Measurements from ENCODE around the gene LAPTM5. TPM values are rescaled to one million over a fixed set of nuclear protein-coding genes. Genes with fewer than 3 reads are reported as not detected.

Gene LAPTM5
- total RNA-seq, 4 donors from 2014 or later = 21.1 to 67.8 (median 43.1) TPM

- no peak for TF ChIP-seq POLR2A (IDR thresholded peaks at IDR 0.05)
- TF ChIP-seq EP300 (IDR thresholded peaks at IDR 0.05) = no peak
- no peak for TF ChIP-seq CTCF (IDR thresholded peaks at IDR 0.05)
- Histone ChIP-seq H3K9me3 (no peaks in the 10 kb centered on the region), H3K27ac (no peak overlapping the region), H3K4me1 (peaks cover 0 to 4% (median 0%) of the 10 kb centered on the region in 4 donors), H3K27me3 (no peaks in the 10 kb centered on the region), H3K4me3 (no peak overlapping the region), H3K36me3 (peaks cover 0 to 36% (median 0%) of the 10 kb centered on the region in 3 donors)
- WGBS, 2 donors = 88 to 90% methylated on average over 5 of the region's 5 CpGs
- DNase-seq (ENCODE audit: low spot score in 2 of 2) = no peak
Measured at GRCh38 chr1:30724655-30725421, 32.7 kb downstream of the LAPTM5 start.

- no peaks in the 10 kb centered on the region for H3K9me3 ChIP-seq
- TF ChIP-seq EP300 (IDR thresholded peaks at IDR 0.05) (no peak), CTCF (IDR thresholded peaks at IDR 0.05) (no peak), POLR2A (IDR thresholded peaks at IDR 0.05) (no peak)
- no peaks in the 10 kb centered on the region for H3K27me3 ChIP-seq
- no peak overlapping the region for H3K4me3 ChIP-seq
- no peak for DNase-seq (ENCODE audit: low spot score in 2 of 2)
- H3K36me3 ChIP-seq = peaks cover 0 to 36% (median 0%) of the 10 kb centered on the region in 3 donors
- H3K4me1 ChIP-seq = peaks cover 0 to 6% (median 2%) of the 10 kb centered on the region in 4 donors
- WGBS, 2 donors = 96 to 100% methylated on average over 2 of the region's 2 CpGs
- H3K27ac ChIP-seq = no peak overlapping the region
Measured at GRCh38 chr1:30724175-30724574, 33.4 kb downstream of the LAPTM5 start.

- DNase-seq (ENCODE audit: low spot score in 2 of 2) = no peak
- Histone ChIP-seq H3K4me1 (peaks cover 0 to 10% (median 2%) of the 10 kb centered on the region in 4 donors), H3K9me3 (no peaks in the 10 kb centered on the region), H3K27ac (no peak within 1 kb of the TSS), H3K4me3 (no peak within 1 kb of the TSS), H3K36me3 (peaks cover 0 to 36% (median 0%) of the 10 kb centered on the region in 3 donors), H3K27me3 (no peaks in the 10 kb centered on the region)
- TF ChIP-seq EP300 (IDR thresholded peaks at IDR 0.05) = no peak
- WGBS, 2 donors = 82 to 92% methylated on average over 6 to 14 of the region's 14 CpGs
Measured at GRCh38 chr1:30723331-30723755, 34.2 kb downstream of the LAPTM5 start, which contains the start of gene MATN1. MATN1 (minus strand) TSS chr1:30723585; CDS start chr1:30723551, 34 bp downstream.

- TF ChIP-seq POLR2A (IDR thresholded peaks at IDR 0.05) (no peak), EP300 (IDR thresholded peaks at IDR 0.05) (no peak), CTCF (IDR thresholded peaks at IDR 0.05) (no peak)
- no peaks in the 10 kb centered on the region for H3K27me3 ChIP-seq
- H3K36me3 ChIP-seq = peaks cover 0 to 36% (median 0%) of the 10 kb centered on the region in 3 donors
- H3K4me3 ChIP-seq = no peak overlapping the region
- WGBS, 2 donors = 69 to 83% methylated on average over 8 of the region's 9 CpGs
- peaks cover 0 to 10% (median 2%) of the 10 kb centered on the region in 4 donors for H3K4me1 ChIP-seq
- H3K27ac ChIP-seq = no peak overlapping the region
- no peak for DNase-seq (ENCODE audit: low spot score in 2 of 2)
- H3K9me3 ChIP-seq = no peaks in the 10 kb centered on the region
Measured at GRCh38 chr1:30721812-30722537, 35.6 kb downstream of the LAPTM5 start.

- Histone ChIP-seq H3K9me3 (peaks cover 0 to 1% (median 0%) of the 10 kb centered on the region in 4 donors), H3K27ac (no peak overlapping the region), H3K4me3 (no peak overlapping the region), H3K4me1 (peaks cover 0 to 10% (median 2%) of the 10 kb centered on the region in 4 donors), H3K27me3 (no peaks in the 10 kb centered on the region), H3K36me3 (peaks cover 0 to 36% (median 0%) of the 10 kb centered on the region in 3 donors)
- 96% methylated on average over 16 to 21 of the region's 27 CpGs for WGBS, 2 donors
- DNase-seq (ENCODE audit: low spot score in 2 of 2) = no peak
- TF ChIP-seq POLR2A (IDR thresholded peaks at IDR 0.05) = no peak
- TF ChIP-seq EP300 (IDR thresholded peaks at IDR 0.05) = no peak
- no peak for TF ChIP-seq CTCF (IDR thresholded peaks at IDR 0.05)
Measured at GRCh38 chr1:30721341-30721793, 36.2 kb downstream of the LAPTM5 start.
